Bronchial epithelial cell (primary cell): ENCODE measurements around the gene ATRNL1. TPM values are rescaled to one million over a fixed set of nuclear protein-coding genes. Genes with fewer than 3 reads are reported as not detected.

Experiments
- DNase-seq: peaks from one replicate; pipeline ENCODE4 v3.0.0-alpha.2; 2010; ENCODE audit warnings: low read depth
- FAIRE-seq: peaks from 2 replicates; lab custom pipeline; 2011; peaks lifted over from hg19 to GRCh38; lab: Jason Lieb, UNC
- H3K27me3 ChIP-seq: 2 replicates; pipeline ENCODE4 v1.5.1; 2011; ENCODE audit warnings: low read length; ENCODE audit not compliant: control insufficient read depth, insufficient read depth
- H3K36me3 ChIP-seq: 2 replicates; pipeline ENCODE4 v1.5.1; 2011; ENCODE audit warnings: low read length; ENCODE audit not compliant: control insufficient read depth, insufficient read depth
- H3K4me3 ChIP-seq: 2 replicates; pipeline ENCODE4 v1.5.1; 2011; ENCODE audit warnings: mild to moderate bottlenecking, low read depth, low read length, control low read depth
- total RNA-seq: library from RNA; depleted of rRNA; stranded (reverse); fragments of >200 nt; gene quantifications from 2 replicates; pipeline ENCODE4 v1.2.1, GENCODE V29; 2014
- TF ChIP-seq, protein P1 (sequence below): IDR thresholded peaks from 2 replicates; pipeline ENCODE4 v1.5.1; 2011; ENCODE audit warnings: mild to moderate bottlenecking, moderate library complexity, low read length, control low read depth, inconsistent platforms; ENCODE audit not compliant: insufficient read depth, severe bottlenecking

ATRNL1 gene
- total RNA-seq, 1 donor from 2014 or later, result 0.53 TPM

DNA sequence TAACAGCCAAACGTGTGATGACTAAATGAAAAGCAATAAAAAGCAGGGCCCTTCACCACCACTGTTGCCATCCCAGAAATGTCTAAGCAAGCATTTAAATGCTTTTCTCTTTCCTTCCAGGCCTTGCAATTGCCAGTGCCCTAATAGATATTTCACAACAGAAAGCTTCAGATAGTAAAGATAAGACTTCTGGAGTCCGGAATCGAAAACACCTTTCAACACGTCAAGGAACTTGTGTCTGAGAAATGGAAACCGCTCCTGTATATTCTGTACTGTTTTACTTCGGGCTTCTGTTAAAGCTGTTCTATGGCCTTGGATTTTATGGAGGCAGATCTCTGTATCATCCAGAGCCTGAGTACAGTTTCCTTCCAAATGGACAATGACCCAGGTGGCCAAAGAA is 851.4 kb downstream of the ATRNL1 start:
- Histone ChIP-seq H3K36me3 (no peaks in the 10 kb centered on the region), H3K27me3 (no peaks in the 10 kb centered on the region), H3K4me3 (no peak overlapping the region)
- DNase-seq (no peak), FAIRE-seq (no peak)
- TF ChIP-seq, protein P1, sequence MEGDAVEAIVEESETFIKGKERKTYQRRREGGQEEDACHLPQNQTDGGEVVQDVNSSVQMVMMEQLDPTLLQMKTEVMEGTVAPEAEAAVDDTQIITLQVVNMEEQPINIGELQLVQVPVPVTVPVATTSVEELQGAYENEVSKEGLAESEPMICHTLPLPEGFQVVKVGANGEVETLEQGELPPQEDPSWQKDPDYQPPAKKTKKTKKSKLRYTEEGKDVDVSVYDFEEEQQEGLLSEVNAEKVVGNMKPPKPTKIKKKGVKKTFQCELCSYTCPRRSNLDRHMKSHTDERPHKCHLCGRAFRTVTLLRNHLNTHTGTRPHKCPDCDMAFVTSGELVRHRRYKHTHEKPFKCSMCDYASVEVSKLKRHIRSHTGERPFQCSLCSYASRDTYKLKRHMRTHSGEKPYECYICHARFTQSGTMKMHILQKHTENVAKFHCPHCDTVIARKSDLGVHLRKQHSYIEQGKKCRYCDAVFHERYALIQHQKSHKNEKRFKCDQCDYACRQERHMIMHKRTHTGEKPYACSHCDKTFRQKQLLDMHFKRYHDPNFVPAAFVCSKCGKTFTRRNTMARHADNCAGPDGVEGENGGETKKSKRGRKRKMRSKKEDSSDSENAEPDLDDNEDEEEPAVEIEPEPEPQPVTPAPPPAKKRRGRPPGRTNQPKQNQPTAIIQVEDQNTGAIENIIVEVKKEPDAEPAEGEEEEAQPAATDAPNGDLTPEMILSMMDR, result no peak

DNA sequence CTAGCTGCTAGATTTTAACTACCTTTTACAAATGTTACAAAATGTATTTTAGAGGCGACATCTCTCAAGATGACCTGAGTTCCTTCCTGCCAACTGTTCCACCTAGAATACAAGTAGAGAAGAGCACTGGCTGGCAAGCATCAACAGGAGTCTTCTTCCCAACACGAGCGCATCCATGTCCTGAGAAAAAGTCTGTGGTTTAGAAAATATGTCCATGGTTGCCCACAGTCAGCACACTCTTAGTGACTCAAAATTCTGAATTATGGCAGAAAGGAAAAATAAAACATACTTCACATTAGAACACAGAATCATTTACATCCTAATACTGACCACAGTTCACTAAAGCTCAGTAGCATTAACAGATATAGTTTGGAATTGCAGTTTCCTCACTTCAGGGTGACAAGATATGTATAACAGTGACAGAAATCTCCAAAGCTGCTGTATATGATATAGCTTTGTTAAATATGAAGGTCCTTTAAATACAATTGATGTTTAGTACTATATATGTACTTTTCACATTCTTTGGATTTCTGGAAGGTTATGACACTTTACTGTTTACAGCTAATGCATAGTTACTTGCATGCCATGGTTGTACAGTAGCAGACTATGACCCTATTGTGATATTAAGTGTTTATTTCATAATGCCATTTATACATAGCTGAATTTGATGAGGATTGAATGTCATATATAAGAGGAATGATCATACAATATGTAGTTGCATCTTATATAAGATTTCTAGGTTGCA is 852.7 kb downstream of the ATRNL1 start:
- no peaks in the 10 kb centered on the region for H3K36me3 ChIP-seq
- TF ChIP-seq, protein P1, result no peak
- H3K4me3 ChIP-seq, result no peak overlapping the region
- FAIRE-seq, result no peak
- no peak for DNase-seq
- H3K27me3 ChIP-seq, result no peaks in the 10 kb centered on the region

DNA sequence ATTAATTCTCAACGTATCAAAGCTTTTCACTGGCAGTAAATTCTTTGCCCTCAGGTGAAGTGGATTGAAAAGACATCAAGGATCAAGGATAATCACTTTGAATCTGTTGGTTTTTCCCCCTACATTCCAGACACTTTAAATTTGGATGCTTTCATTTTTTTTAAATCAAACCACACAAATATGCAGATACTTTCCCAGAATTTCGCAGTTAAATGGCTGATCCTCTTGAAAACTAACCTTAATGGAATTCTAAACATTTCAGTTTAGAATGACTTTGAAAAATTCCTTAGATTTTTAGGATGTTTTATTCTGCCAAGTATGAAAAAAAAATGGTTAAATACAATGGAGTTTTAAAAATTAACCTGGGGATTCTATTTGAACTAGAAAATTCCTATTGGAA is 853.9 kb downstream of the ATRNL1 start:
- no peak for DNase-seq
- Histone ChIP-seq H3K27me3 (no peaks in the 10 kb centered on the region), H3K36me3 (no peaks in the 10 kb centered on the region), H3K4me3 (no peak overlapping the region)
- TF ChIP-seq, protein P1, result no peak
- no peak for FAIRE-seq

DNA sequence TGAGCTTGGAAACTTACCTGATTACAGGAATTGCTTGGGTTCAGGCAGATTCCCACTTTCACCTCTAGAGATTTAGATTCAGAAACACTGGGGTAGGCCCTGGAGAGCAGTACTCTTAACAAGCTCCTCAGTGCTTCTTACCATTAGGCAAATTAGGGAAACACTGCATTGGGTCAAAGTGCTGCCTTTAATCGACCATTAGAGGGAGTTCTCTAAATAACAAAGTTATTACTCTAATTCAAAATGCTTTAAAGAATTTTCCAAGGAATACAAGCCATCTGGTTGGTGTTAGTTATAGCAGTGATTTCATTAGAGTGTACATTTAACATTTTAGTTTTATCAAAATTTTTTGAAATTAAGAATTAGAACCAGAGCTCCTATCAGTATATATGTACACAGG is 855.3 kb downstream of the ATRNL1 start:
- no peak for DNase-seq
- no peak for FAIRE-seq

DNA sequence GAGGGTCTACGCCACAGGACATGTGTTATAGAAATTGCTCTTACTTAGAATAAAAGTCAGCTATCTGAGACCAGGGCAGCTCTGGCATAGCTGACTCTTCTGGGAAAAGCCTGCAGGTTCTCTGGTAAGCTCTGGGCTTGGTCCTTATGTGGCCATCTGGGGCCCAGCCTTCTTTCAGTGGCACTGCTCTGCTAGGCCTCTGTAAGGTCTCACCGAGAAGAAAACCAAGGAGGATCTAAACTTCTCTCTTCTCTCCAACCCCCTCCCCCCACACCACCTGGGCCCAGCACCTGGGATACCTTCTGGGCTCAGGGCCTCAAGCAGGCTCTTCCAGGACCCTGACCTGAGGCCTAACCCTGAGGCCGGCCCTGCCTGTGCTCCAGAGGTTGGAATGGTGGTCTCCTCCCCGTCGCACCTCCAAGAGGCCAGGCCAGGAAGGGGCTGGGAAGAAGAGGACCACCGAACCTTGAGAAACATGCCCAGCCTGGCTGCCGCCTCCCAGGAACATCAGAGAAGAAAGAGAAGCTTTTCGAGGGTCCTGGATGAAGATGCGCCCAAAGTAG is 856.2 kb downstream of the ATRNL1 start:
- DNase-seq (no peak), FAIRE-seq (no peak)
- H3K36me3 ChIP-seq, result no peaks in the 10 kb centered on the region
- TF ChIP-seq, protein P1, result no peak
- H3K4me3 ChIP-seq, result no peak overlapping the region
- no peaks in the 10 kb centered on the region for H3K27me3 ChIP-seq

More for the DNA sequence above, 855.3 kb downstream of the ATRNL1 start:
- Histone ChIP-seq H3K4me3 (no peak overlapping the region), H3K36me3 (no peaks in the 10 kb centered on the region), H3K27me3 (no peaks in the 10 kb centered on the region)
- TF ChIP-seq, protein P1, result no peak
